ENCODE data around the gene COX10.
"Not testable (repeated sequence)": the region's sequence is repeated elsewhere in the genome, so short reads cannot be mapped to it uniquely, and the experiment has no call there.

Gene COX10

DNA sequence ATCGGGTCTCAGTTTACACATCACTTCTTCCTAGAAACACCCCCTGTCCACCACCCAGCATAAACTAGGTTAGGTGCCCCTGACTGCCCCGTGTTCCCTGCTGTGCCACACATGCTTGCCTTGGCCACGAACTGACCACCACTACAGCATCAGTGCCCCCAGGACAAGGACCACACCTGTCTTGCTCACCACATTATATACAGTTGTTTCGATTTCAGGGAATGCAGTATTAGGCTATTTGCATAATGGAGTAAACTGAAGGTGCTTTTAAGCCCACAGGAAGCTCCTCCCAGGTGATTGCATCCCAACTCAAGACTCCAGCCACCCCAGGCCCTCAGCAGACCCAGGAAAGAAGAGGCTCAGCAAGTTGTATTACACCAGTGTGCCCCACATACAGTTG, 117.1 kb downstream of the COX10 start:
- not testable (repeated sequence) for DNase-seq

DNA sequence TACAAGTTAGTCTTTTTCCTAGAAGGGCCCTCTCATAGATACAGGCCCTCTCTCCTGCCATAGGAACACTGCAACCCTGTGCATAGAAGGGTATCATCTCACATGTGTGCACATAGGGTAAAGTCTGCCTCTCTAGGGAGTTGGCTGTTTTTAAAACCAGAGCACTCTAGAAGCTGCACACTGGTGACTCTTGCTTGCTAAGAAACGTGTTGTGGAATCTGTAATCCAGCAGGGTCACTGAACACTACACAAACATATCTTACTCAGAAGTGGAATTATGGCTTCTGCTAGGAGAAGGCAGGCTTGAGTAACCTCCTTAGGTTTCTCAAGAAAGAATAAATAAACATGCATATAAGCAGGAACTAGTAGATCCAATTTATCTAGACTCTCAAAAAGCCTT, 121.5 kb downstream of the COX10 start:
- not testable (repeated sequence) for DNase-seq

DNA sequence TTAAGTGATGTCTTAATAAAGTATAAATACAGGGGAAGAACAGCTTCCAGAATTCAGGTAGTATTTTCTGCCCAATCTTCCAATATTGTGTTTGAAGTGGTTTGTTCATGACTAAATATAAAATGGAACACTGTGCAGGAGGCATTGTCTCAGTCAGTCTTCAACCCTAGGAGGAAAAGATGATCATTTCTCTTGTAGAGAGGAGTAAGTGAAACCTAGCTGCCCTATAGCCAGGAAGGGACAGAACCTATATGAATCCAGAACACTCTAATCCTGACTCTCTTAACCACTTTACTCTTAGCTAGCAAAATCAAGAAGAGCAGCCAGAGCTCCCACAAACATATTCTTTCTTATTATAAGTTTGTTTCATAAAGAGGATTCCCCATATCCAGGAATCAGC, 122.2 kb downstream of the COX10 start:
- not testable (repeated sequence) for DNase-seq

DNA sequence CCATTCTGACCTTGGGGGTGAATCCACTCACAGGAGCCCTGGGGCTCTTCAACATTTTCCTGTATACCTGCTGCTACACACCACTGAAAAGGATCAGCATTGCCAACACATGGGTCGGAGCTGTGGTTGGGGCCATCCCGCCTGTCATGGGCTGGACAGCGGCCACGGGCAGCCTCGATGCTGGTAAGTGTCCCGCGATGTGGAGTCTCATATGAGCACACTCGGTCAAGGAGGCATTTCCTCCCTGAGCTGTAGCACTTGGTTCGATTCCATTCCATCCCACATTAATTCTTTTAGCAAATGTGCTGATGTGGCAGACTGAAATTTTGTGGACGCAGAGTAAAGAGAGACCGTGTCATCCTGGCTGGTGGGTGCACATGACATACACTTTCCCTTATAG, 122.7 kb downstream of the COX10 start:
- DNase-seq, result not testable (repeated sequence)

DNA sequence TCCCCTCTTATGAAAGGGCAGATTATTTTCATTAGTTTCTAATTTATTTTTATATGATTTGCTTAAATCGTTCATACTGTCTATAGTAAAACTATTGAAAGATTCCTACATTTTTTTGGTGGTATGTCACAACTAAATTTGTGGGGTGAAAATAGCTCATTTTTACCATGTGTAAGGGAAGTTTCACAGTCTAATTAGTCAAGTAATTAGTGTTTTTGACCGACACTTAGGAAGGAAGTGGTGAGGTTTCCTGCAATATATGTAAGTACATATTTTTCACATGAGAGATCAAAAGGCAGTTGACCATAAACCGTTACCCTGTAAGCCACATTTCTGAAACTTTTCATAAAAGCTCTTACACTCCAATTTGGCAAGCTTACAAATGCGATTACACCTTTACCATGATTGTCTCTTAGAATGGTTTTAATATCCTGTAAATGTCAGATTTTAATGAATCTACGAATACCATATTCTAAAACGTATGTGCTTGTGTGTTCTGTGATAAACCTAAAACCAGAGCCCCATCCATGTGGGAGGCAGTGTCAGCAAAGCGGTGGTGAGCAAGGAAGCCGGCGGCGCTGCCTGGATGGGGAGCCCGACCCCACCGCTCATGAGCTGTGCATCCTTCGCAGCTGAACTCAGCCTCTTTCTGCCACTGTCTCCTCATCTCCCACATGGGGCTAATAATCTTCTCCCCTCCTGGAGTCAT, 123.5 kb downstream of the COX10 start:
- not testable (repeated sequence) for DNase-seq

DNA sequence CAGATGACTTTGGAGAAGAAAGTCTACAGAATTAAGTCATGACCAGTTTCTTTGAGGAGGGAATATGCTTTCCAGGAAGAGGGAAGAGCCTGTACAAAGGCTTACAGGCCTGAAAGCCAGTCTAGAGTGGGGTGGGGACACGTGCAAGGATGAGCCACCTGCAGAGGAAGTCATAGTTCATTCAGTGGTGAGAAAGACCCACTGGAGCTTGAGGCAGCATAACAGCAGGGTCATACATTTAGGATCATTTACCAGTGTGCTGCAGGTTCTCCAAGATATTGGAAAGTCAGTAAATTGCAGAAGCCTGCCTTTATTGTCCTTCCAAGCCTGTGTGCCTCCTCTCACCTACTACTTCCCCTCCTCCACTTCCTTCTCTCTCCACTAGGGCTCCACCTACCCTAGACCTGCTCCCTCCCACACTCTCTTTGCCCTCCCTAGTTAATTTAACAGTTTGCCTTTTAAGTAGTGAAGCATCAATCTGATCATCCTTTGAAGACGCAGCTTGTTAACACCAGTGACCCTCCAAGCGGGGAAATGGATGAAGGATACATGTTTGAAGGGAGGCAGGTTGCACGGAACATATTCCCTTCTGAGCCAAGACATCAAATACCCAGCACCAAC, 127.2 kb downstream of the COX10 start:
- no peak for DNase-seq

DNA sequence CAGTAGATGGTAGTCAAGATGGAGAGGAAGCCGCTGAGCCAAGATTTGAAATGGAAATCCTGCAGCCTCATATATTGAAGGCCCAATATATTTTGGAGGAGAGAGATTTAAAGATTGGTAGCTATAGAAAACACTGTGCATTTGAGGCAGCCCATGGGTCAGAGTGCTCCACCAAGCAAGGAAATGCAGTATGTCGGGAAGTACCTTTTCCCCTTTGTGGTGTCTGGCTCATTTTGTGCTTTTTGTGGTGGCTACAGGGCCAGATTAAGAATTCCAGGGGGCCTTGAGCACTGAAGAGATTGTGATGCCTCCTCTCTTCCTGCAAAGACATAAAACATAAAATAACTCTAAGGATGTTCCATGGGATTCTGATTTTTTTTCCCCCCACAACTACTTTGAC, 127.8 kb downstream of the COX10 start:
- DNase-seq, result no peak

DNA sequence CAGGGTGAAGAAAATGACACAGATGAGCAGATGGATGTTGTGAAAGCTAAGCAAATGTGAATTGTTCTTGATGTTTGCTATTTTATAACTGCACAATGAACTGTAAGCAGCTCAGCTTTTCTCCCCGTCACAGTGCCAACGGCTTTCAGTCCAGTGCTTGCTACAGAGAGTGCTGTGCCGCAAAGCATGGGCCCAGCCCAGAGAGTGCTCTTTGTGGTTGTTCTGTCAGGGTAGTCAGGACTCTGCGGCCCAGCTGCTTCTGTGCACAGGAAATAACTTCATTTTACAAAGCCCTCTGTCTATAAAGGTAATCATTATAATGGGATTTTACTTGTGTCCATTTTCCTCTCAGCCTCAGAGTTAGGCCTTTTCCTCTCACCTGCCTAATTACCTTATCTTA, 128.3 kb downstream of the COX10 start:
- no peak for DNase-seq

DNA sequence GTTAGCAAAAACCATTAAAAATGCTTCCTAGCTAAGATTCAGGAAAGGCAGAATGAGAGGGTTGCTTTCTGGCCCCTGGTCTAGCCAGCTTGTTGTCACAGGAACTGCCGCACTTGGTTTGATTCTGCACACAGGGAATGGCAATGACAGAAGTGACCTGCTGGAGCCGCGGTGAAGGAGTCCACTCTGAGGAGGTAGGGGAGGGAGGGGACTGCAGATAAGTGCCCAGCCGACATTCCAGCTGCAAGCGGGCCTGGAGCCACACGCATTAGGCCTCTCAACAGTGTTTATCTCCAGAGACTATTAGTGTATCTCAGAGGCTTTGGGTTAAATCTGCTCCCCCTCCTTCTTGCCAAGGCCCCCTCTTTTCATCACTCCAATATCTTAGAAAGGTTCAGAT, 128.7 kb downstream of the COX10 start:
- DNase-seq, result no peak

DNA sequence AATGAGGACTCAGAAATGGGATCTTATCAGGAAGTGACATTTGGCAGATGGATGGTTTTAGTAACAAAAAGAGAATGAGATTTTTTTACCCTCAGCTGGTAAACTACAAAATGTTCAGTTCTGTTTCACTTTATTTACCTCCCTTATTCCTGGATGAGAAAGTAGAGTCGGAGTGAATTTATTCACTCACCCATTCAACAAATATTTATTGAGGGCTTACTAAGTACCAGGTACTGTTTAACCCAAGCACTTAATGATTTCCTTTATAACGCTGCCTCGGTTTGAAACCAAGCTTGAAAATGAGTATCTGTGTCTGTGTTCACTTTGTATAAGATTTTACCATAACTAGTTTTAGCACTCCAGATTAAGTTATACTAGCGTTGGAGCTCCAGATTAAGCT, 129.3 kb downstream of the COX10 start:
- no peak for DNase-seq

DNA sequence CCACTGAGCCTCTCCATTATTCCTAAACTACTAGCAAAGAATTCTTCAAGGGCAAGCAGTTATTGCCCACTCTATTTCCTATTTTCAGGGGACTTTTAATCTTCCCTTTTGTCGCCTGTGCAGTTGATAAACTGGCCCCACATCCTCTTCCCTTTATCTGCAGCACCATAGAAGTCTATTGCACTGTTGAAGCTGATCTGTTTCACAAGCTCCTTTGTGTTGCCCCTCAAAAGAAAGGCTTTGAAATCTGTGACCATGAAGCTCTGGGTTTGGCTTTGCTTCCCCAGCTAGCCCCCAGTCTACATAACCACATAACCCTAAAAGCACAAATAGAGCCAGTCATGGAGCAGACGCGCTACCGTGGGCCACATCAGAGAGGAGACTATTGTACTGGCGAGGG, 130.3 kb downstream of the COX10 start:
- DNase-seq, result no peak

DNA sequence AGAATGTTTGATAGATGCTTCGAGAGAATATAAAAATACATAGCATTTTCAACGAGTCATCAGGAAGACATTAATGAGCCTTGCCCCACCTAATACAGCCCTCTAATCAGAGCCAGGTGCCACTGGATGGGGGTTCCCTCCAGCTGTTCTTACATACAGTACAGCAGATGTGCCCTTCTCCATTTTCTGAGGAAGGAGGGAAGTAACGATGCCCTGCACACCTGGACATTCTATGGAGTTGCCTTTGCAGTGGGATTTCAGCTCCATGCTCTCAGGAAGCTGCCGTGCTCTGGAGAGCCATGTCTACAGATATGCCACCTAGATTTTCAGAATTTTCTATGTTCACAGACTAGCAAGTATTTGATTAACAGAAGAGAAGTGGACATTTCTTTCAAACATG, 131.1 kb downstream of the COX10 start:
- no peak for DNase-seq

DNA sequence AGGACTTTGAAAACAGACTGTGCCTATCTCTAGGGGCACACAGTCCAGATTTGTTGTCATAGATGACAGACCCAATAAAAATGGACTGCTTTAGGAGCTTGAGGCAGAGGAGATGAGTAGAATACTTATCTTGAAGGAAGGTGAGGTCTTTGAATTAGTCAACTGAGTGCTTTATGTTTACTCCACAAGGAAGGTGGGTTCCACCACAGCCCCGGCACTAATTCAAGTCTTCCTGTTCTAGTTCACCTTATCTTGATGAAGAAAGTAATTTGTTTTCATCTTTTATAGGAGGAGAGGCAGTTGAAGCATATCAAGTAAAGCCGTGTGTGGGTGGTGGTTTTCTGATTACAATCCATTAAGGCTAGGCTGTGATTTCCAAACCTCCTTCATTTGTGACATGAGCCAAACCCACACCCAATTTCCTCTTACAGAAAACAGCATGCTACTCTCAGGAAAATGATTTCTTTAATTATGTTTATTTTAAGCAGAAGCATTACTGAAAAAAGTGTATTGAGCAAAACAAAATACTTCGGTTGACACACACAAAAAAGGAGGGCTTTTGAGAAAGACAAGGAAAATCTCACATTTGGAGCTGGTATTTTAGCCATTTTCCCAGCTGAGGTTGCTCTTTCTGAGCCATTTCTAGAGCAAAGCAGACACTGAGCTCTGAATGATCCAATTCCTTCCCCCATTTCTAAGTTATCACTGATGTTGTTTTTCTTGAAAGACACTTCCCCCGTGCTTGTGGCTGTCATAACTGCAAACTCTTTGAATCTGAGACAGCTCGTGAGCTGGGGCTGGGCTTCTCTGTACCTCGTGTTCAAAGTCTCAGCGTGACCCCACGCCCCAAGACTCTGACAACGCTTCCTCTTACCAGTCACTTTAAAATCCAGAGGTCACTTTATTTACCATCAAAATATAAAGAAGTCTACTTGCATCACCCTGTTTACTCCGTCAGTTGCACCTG, 132.0 kb downstream of the COX10 start:
- DNase-seq, result peak; percentile 31

DNA sequence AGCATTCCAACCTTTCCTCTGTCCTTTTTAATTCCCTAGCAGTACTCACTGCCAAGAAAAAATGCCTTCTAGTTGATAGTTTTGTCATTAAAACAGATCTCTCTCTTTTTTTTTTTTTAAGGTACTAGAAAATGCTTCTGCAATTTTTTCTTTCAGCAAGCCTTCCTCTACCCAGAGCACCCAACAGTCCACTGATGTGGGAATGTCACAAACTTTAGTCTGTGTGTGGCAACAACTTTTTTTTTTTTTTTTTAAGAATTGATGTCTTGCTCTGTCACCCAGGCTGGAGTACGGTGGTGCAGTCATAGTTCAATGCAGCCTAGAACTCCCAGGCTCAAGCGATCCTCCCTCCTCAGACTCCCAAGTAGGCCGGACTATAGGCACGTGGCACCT, 132.7 kb downstream of the COX10 start:
- no peak for DNase-seq

DNA sequence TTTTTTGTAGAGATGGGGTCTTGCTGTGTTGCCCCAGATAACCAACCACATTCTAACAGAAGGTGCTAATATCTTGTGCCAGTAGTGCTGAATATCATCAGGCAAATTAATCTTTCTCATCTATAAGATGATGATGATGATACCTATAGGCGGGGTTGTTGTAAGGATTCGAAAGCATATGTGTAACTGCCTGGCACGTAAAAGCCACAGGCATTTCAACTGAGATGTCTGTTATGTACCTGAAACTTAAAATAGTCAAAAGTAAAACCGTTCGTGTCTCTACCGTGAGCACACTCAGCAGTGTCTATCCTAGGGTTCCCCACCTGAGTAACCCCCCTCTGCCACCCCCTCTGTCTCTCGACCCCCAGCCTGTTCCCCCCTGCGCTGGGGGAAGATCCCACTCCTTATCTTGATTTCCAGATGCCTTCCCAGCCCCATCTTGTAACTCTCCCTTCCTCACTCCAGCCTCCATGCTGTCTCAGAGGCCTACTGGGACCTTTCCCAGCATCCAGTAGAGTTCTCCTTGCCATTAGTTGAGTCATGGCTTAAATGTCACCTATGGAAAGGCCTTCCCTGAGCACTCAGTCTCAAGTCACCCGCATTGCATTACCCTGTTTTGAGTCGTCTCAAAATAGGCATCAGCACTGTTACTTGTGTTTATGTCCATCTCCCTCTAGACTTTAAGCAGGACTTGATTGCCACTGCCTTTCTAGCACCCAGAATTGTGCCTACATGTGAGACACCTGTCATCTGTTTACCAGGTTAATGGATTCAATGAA, 133.3 kb downstream of the COX10 start:
- DNase-seq, result no peak

DNA sequence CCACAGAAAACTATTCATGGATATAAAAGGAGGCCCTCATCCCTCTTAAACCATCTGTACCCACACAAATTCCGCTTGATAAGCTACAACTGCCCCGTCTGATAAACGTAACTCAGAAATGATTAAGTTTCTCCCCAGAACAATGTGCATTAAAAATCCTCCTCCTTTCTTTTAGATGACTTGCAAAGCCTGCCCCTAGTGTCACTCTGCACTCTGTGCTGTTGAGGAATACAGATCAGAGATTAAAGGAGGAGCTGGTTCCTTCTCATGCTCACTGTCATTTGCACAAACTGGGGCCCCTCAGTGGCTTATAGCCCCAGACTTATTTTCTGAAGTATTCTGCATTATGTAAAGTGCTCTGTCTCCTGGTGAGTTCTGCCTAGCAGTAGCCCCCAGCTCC, 134.1 kb downstream of the COX10 start:
- DNase-seq, result no peak

DNA sequence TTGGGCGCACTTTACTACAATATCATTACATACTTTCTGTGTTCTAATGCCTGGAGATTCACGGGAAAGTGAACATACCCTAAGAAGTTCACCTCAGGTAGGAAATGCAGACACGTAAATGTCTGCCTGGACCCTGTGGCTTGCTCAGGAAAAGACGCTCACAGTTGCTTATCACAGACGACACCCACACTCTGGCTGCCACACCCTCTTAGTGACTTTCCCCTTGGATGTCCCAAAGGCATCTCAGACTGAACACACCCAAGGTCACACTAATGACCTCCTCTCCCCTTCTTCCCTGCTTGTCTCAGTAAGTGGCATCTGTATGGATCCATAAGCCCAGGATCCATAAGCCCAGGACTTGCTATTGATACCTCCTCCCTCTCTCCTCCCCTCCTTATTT, 134.8 kb downstream of the COX10 start:
- DNase-seq, result no peak

DNA sequence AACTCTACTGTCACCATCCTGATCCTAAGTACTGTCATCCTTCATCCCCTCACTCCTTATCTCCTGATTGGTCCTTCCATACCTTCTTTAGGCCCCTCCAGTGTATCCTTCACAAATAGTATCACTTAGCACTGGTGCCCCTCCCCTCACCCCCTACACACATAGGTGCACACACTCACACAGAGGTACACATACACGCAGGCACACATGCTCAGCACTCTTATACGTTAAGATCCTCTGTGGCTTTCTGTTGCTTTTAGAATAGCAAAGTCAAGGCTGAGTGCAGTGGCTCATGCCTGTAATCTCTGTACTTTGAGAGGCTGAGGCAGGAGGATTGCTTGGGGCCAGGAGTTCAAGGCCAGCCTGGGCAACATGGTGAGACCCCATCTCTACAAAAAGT, 135.2 kb downstream of the COX10 start:
- no peak for DNase-seq

DNA sequence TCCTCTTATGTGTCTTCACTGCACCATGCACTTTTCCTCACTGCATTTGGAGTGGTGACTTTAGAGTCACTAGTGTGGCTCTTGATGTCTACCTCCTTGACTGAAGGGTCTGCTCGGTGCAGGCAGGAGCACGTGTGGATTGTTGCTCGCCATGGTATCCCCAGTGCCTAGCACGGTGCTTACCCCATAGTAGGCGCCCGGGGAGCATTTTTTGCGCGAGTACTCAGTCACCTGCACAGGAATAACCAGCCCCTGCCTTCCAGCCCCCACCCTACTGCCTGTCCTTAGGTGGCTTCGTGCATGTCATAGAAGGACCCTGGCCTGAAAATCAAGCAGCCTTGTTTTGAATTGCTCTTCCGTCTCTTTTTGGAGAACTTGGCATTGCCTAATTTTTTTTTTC, 136.1 kb downstream of the COX10 start:
- no peak for DNase-seq

DNA sequence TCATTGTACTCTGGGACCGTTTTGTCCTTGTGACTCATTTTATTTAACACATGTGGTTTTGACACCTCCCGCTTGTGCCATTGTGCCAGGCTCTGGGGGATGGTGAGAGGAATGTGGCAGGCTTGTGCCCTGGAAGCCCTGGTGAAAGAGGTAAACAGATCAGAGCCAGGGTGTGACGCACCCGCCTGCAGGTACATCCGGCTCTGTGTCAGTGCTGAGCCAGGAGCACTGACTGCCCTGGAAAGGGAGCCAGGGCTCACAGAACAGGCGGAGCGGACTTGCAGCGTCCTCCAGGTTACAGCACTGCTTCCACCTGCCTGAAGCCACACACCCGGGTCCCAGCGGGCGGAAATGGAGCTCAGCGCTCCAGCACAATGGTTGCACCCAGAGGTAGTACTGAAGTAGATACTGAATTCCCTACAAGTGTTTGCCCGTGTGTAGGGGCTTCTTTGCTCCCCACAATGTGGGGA, 136.7 kb downstream of the COX10 start:
- DNase-seq, result peak; percentile 49

DNA sequence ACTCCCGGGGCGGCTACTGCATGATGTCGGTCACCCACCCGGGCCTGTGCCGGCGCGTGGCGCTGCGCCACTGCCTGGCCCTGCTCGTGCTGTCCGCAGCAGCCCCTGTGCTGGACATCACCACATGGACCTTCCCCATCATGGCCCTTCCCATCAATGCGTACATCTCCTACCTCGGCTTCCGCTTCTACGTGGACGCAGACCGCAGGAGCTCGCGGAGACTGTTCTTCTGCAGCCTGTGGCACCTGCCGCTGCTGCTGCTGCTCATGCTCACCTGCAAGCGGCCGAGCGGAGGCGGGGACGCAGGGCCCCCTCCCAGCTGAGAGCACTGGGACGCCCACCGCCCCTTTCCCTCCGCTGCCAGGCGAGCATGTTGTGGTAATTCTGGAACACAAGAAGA, 137.6 kb downstream of the COX10 start:
- no peak for DNase-seq

DNA sequence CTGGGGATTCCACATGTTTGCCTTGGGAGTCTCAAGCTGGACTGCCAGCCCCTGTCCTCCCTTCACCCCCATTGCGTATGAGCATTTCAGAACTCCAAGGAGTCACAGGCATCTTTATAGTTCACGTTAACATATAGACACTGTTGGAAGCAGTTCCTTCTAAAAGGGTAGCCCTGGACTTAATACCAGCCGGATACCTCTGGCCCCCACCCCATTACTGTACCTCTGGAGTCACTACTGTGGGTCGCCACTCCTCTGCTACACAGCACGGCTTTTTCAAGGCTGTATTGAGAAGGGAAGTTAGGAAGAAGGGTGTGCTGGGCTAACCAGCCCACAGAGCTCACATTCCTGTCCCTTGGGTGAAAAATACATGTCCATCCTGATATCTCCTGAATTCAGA, 138.5 kb downstream of the COX10 start:
- DNase-seq, result no peak

DNA sequence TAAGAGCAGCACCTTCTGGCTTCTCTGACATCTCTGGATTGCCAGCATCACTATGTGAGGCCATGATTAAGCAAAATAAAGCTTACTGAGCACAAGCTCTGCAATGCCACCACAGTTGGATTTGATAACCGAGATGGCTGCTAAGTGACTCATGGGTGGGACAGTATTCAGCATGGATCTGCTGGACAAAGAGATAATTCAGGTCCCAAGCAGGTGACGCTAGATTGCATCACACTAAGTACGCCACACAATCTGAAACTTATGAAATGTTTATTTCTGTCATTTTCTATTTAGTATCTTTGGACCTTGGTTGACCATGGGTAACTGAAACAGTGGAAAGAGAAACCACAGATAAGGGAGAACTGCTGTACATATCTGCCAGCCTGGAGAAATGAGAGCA, 139.9 kb downstream of the COX10 start:
- no peak for DNase-seq
